GM19238 (cell line): ENCODE measurements around the gene EXOC7.

Experiments
- DNase-seq: peaks from one replicate; pipeline ENCODE4 v3.0.0; 2011; ENCODE audit warnings: low spot score; ENCODE audit not compliant: insufficient read length

Gene EXOC7

DNA sequence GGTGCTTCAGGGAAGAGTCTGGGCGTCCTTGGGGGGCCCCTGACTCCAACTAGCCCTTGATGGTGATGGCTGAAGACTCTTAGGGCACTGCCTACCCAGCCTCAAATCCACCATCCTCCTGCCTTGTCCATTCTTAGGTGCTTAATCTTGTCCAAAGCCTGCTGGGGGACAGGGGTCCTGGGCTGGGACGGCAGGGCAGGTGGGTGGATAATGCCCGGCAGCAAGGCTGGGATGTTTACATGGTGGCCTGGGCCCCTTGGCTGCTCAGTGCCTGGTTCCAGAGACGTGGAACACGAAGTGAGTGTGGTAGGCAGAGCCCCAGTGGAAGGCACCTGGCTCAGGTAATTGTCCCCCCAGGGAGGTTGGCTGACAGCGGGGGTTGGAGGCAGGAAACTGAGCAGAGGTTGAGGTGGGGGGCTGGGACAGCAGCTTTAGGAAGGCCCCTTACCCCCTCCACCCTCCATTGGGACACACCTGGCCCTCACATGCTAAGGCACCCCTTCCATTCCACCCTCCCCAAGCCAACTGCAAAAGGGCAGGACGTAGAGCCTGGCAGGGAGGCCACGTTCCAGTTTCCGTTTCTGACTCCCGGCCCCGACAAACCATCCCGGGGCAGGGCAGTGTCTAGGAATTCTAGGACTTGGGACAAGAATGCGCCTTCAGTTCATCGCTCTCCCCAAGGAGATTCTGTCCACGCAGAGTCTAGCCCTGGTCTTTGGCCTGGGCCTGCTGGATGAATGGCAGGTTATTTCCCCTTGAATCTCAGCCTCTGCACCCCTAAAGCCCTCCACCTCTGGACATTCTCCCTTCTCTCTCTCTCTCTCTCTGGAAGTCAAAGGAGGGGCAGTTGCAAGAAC lies 35.5 kb upstream of the EXOC7 start:
- no peak for DNase-seq

DNA sequence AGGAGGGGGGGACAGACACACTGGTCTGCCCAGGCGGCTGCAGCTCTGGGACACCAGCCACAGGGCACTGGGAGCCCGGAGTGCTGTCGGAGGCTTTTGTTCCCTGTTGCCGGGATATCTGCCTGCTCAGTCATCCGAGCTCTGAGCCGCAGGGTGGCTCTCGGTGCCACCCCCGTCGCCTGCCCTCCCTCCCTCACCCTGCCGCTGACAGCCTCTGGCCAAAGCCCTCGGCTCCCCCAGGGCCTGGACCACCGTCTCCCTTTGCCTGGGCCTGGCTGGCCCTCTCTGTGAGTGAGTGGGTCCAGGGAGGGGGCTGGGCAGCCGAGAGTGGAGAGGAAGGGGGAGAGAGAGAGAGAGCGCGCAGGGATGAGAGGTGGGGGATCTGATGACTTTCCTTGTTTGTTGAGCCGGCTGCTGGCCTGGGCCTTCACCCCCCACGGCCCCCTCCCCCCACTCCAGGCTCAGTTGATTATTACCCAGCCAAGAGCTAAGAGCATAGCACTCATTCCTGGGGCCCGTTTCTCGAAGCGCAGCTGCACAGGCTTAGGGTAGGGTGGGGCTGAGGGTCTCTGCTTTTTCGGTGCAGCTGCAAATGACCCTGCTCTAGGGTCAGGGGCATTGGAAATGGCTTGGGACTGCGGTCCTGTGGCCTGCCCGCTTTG lies 34.8 kb upstream of the EXOC7 start:
- no peak for DNase-seq

GRCh38 chr17:76137351-76138233 lies 34.0 kb upstream of the EXOC7 start:
- DNase-seq: no peak

DNA sequence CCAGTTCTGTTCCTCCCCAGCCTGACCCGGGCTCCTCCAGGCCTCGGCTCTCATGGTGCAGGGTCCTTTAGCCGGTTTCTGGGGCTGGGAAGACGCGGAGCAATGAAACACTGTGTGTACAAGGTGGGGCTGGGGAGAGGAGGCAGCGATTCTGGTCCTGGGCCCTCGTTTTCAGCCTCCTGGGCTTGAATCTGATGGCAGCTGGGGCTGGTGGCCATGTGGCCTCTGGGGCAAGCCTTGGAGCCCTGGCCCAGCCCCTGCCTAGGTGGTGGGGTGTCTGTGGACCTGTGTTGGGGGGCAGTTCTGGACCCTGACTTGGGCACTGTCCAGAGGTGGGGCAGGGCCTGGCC lies 33.4 kb upstream of the EXOC7 start:
- no peak for DNase-seq

DNA sequence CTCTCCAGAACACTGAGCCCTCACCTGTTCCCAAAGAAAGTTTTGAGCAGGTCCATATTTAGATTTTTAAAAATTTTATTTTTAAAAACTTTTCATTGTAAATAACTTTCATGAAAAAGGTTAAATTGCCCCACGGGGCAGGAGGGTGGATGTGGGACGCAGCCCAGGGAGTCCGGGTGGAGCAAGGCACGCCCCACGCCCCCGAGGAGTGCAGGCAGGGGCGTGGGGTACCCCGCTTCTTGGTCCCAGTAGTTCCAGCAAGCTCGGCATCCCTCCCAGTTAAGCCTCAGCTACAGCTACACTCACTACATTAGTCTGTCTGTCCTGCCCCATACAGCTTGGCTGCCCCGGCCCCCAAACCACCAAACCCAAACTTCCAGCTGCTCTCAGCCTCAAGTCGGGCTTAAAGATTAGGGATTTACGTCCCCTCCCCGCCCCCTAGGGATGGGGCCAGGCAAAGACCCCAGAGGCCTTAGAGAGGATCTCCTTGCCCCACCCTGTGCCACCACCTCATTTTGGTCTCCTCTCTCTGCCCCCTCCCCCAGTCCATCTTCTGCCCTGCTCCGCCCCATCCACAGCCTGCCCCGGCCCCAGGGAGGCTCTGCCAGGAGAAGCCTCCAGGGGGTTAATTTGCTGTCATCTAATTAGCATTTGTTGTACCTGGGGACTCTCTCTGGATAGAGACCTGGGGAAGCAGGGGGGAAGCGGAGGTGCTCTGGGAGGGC lies 32.9 kb upstream of the EXOC7 start:
- no peak for DNase-seq

DNA sequence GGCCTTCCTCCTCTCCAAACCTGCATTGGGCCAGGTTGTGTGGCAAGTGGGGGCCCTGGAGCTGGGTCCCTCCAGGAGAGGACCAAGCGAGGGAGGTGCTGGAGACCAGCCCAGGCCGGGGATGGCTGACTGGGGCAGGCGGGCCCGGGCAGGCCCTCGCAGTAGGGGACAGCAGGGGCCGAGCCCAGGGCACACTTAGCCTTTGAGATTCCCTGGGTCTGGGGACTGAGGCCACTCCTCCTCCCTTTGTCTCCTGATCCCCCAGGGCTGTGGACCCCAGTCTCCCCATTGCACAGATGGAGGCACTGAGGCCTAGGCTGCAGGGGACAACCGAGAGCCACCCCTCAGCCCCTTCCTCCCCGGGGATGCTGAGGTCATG lies 32.2 kb upstream of the EXOC7 start:
- DNase-seq: no peak

GRCh38 chr17:76134911-76135809 lies 31.6 kb upstream of the EXOC7 start:
- DNase-seq: no peak

DNA sequence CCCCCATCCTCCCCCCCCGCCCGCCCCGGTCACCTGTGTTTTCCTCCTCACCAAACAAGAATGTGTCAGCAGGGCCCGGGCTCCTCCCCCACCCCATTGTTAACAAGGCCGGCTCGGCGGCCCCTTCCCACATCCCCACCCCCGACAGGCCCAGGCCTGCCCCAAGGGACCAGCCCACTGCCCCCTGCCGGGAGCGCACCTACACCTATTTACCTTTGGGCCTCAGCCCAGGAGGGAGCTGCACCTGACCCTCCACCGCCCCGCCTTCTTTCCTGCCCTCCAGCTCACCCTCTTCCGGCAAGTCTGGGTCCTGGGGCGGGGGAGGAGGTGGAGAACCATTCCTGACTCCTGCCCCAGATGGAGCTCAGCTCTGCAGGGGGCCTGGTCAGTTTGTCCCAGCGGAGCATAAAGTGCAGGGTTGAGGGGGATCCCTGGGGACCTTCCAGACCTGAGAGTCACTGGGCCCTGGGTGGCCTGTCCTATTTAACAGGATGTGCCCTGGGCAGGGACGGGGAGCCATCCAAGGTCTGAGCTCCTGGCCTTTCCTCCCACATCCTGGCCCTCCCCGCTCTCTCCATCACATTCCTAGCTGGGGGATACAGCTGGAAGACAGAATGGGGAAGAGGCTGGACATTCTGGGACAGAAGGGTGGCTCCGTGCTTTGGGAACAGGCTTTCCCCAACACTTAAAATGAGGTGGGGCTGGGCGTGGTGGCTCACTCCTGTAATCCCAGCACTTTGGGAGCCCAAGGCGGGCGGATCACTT lies 29.2 kb upstream of the EXOC7 start:
- DNase-seq: no peak

DNA sequence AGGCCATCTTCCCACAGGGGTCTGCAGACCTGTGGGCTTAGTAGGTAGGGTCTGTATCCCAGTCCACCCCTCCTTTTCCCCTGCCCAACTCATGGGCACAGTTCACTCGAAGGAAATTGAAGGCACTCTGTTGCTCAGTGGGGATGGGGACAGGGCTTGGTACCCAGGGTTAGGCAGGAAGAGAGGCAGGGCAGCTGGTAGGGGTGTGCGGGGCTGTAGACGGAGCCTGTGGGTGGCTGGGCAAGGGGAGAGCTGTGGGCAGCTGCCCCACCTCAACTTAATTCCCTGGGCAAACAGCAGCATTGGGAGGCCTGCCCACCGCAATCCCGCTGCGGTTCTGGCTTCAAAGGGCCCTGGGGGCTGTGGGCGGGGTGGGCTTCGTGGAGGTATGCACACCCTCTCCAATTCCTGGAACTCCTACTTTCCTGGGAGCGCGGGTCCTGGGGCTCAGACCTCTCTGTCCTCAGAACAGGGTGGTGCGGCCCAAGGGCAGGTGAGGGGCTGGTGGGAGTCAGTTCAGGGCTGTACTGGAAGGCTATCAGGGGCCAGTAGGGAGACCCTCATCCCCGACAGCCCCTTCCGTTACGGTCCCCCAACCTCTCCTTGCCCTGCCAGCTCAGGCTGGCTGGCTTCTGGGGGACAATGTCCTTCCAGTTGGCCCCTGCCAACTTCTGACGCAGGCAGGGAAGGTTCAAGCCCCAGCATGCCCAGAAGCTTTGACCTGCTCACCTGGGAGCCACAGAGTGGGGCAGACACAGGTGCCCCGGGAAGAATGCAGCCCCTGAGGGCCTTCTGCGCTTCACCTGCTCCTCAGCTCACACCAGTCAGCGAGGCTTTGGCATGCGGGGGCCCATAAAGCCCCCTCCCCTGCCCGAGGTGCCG lies 28.3 kb upstream of the EXOC7 start:
- no peak for DNase-seq

DNA sequence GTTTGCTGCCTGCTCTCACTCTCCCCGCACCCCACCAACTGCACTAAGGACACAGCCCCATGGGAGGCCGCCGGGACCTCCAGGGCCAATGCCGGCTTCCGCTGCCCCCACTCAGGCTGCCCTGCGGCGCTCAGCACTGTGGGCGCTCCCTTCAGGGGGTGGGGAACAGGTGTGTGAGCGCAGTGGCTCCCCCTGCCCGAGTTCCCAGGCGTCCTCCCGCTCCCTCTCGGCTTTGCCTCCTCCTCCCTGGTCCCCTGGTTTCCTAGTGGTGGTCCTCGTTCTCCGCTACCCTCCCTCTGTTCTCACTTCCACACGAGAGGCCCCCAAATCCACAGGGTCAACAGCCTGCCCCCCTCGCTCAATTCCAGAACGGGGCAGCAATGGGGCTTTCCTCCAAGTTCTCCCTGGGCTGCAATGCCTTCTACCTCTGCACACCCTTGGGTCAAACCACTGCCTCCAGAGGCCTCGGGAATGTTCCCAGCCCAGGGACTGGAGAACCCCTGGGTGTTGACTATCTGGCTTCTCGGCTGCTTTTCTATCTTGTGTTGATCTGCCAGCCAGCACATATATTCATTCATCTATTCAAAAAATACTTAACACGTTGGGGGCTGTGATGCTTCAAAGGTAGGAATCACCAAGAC lies 27.6 kb upstream of the EXOC7 start:
- no peak for DNase-seq

DNA sequence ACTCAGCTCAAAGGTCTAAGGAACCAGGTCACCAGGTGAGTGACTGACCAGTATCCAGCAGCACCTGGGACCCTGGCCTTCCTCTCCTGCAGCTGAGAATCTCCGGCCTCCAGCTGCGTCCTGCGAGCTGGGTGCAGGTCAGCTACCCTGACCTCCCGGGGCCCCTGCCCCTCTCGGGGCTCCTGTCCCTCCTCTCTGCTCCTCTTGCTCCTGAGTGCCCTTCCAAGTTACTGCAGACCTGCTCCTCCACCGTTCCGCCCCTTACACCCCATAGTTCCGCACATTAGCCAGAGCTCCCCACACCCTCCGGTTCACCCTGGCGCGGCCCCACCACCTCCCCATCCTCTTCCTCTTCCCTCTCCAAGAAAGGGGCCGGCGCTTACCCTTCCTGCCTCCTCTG lies 26.9 kb upstream of the EXOC7 start:
- no peak for DNase-seq

DNA sequence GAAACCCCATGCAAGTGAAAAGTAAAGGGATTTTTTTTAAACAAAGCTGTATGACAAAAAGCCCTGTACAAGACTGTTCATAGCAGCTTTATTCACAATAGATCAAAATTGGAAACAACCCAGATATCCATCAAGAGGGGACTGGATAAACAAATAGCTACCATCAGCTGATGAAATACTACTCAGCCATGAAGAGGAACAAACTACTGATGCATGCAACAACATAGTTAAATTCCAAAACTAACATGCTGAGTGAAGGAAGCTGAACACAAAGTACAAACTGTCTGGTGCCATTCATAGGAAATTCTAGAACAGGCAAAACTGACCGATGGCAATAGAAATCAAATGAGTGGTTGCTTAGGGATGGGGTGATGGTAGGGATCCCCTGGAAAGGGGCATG lies 22.3 kb upstream of the EXOC7 start:
- DNase-seq: no peak

GRCh38 chr17:76125391-76125675 lies 21.7 kb upstream of the EXOC7 start:
- DNase-seq: no peak

GRCh38 chr17:76124582-76125390 lies 21.2 kb upstream of the EXOC7 start:
- DNase-seq: no peak

DNA sequence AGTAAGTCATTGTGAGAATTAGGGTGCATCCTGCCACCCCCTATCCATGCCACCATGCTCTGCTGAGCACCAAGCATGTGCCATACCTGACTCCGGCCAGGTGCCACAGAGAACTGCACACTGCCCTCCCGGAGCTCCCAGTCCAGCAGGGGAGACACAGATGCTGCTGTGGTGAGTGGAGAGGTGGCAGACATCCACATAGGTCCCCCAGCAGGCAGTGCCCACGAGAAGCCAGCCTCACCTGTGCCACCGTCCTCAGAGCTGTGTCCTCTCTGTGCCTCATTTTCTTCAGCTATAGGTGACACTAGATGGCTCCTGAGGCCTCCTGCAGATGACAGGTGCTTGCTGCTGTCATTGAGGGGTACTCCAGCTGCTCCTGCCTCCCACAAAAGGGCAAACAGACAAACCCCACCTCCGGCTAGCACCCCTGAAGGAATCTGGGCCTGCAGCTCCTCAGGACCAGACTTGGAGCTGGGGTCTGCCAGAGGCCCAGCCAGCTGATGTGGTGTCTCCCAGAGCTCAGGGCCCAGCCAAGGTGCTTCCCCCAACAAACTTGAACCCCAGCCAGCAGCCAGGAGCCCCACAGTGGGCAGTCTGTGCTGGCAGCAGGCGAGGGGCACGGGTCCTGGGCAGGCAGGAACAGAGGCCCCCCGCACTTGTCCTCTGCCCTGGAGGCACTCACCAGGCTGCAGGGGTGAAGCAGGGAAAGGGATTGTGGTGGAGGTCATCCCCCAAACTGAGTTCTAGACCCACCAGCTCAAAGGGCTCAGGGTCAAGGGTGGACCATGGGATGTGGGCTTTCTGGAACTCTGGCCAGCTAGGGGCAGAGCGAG lies 20.4 kb upstream of the EXOC7 start:
- no peak for DNase-seq

- DNase-seq: no peak
Measured at GRCh38 chr17:76123191-76123499, 19.6 kb upstream of the EXOC7 start.
